Esophagus (tissue), 2 donors: Measurements from ENCODE around the gene PRKCH. TPM values are rescaled to one million over a fixed set of nuclear protein-coding genes. Genes with fewer than 3 reads are reported as not detected.

Experiments
- polyA plus RNA-seq, 2 donors: library from polyadenylated mRNA; stranded (reverse); fragments of 200-250 nt; gene quantifications; one replicate each; pipeline ENCODE4 v1.2.3, GENCODE V29; 2013
- donor health status: healthy with polysubstance abuse.
- donor health status: Bipolar disorder and iron deficiency.

PRKCH gene
- polyA plus RNA-seq, 2 donors, result 17.3 to 17.6 TPM

Other genes starting within 250 kb of the PRKCH start
- gene TMEM30B, start 40.2 kb upstream of the PRKCH start, polyA plus RNA-seq, result 10 to 100 TPM; 12.8 to 14.1 TPM